ENCODE data around the gene FNTB.

FNTB gene

DNA sequence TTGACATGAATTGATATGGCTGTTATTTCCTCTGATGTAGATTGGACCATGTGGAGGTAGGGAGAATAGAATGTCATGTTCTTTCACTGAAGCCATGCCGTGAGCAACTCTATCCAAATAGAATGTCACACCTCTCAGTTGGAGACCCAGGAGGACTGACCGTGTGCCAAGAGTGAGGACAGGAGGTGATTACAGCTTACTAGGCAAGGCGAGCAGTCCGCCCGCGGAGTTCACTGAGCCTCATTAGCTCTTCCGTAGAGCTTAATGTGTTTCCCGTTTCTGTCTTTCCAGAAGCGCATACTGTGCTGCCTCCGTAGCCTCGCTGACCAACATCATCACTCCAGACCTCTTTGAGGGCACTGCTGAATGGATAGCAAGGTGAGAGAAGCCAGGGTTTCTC is 45.6 kb downstream of the FNTB start:
- Mint-ChIP-seq H3K9me3 (no peaks in the 10 kb centered on the region), H3K4me3 (no peak overlapping the region), H3K27ac (no peak overlapping the region), H3K4me1 (ENCODE audit: low read depth) (no peaks in the 10 kb centered on the region), H3K36me3 (ENCODE audit: low read depth) (peaks cover 65% of the 10 kb centered on the region), H3K27me3 (no peaks in the 10 kb centered on the region)
- DNase-seq, result no peak

- H3K4me1 Mint-ChIP-seq (ENCODE audit: low read depth), result no peaks in the 10 kb centered on the region
- H3K36me3 Mint-ChIP-seq (ENCODE audit: low read depth), result peaks cover 57% of the 10 kb centered on the region
- no peak overlapping the region for H3K4me3 Mint-ChIP-seq
- H3K27ac Mint-ChIP-seq, result no peak overlapping the region
- no peak for DNase-seq
- no peaks in the 10 kb centered on the region for H3K9me3 Mint-ChIP-seq
- no peaks in the 10 kb centered on the region for H3K27me3 Mint-ChIP-seq
Measured at GRCh38 chr14:65033181-65033580, 46.5 kb downstream of the FNTB start.

DNA sequence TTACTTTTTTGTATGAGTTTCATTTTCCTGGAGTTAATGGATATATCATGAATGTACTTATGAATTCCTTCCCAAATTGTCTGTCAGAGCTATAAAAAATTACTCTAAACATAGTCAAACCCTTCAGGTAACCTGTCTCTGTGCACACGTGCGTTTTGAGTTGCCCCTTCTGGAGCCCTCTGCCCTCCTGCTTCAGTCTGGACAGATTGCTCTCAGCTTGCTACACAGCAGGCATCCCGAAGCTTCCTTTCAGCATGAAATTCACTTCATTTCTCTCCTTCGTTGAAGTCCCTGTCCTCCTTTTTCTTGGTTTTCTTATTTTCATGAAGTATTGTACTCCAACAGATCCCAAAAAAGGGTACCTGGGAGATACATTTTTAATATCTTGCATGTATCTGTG is 47.3 kb downstream of the FNTB start:
- H3K27ac Mint-ChIP-seq, result no peak overlapping the region
- H3K4me1 Mint-ChIP-seq (ENCODE audit: low read depth), result no peaks in the 10 kb centered on the region
- no peaks in the 10 kb centered on the region for H3K27me3 Mint-ChIP-seq
- DNase-seq, result no peak
- peaks cover 48% of the 10 kb centered on the region for H3K36me3 Mint-ChIP-seq (ENCODE audit: low read depth)
- H3K4me3 Mint-ChIP-seq, result no peak overlapping the region
- H3K9me3 Mint-ChIP-seq, result no peaks in the 10 kb centered on the region

DNA sequence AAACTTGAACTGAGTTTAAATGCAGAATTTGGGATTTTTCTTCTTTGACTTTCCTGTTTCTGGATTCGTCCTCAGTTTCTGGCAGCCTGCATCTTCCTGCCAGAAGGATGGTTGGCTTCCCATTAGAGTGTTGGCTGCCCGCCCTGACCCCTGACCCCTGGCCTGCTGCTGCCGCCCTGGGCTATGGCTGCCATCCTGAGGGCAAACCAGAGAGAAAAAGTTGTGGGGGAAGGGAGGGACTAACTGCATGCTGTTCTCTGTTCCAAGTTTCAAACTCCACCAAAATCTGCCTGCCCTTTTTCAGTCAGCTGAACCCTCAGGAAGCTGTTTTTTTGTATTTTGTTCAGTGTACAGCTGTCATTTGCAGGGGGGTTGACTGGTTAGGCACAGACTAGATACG is 48.4 kb downstream of the FNTB start:
- Mint-ChIP-seq H3K27me3 (no peaks in the 10 kb centered on the region), H3K27ac (no peak overlapping the region)

DNA sequence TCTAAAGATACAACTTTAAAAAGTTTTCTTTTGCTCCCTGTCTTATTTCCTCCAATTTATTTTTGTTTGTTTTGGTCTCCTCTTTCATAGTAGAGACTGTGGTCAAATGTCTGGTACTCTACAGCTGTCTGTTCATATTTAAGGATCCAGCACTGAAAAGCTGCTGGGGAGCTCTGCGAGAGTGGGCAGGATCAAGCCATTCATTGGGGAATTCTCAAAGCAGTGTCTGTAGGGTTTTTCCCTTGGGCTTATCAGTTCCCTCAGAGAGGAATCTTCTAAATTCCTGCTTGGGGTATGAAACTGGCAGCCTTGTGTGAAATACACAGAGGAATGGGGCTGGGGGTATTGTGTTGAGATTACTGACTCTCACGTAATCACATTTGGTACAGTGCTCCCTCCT is 52.3 kb downstream of the FNTB start:
- H3K27me3 Mint-ChIP-seq, result no peaks in the 10 kb centered on the region
- H3K27ac Mint-ChIP-seq, result no peak overlapping the region
- H3K4me1 Mint-ChIP-seq (ENCODE audit: low read depth), result no peaks in the 10 kb centered on the region
- DNase-seq, result no peak
- no peaks in the 10 kb centered on the region for H3K9me3 Mint-ChIP-seq
- H3K36me3 Mint-ChIP-seq (ENCODE audit: low read depth), result peaks cover 48% of the 10 kb centered on the region
- H3K4me3 Mint-ChIP-seq, result no peak overlapping the region

More for the DNA sequence above, 48.4 kb downstream of the FNTB start:
- Mint-ChIP-seq H3K9me3 (no peaks in the 10 kb centered on the region), H3K36me3 (ENCODE audit: low read depth) (peaks cover 40% of the 10 kb centered on the region), H3K4me3 (no peak overlapping the region), H3K4me1 (ENCODE audit: low read depth) (no peaks in the 10 kb centered on the region)
- DNase-seq, result no peak

DNA sequence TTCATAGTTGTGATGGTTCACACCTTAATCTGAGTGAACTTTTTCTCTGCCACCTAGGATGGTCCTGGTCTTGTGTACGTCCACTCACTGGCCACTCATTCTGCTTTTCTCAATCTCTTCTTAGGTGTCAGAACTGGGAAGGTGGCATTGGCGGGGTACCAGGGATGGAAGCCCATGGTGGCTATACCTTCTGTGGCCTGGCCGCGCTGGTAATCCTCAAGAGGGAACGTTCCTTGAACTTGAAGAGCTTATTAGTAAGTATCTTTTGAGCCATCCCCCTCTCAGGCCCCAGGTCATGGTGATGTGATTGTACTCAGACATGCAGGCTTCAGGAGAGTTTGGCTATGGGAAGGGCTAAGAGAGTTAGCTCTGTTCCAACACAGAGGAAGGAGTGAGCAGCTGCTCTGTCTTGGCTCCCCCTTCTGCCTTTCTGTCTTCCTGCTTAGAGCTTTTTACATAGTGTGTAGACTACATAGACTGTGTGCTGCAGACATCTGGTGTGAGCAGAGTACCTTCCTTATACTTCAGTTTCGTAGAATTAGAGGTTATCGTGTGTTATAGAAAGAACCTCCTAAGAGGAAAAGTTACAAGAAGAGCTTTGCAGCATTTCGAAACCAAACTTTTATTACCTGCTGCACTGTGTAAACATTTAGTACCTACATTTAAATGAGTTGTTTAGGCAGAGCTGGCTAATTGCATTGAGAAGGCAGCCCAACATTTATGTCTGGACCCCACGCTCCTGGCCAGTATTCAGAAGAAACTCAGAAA is 54.2 kb downstream of the FNTB start:
- DNase-seq, result no peak
- Mint-ChIP-seq H3K27ac (no peak overlapping the region), H3K4me1 (ENCODE audit: low read depth) (no peaks in the 10 kb centered on the region), H3K36me3 (ENCODE audit: low read depth) (peaks cover 53% of the 10 kb centered on the region), H3K27me3 (no peaks in the 10 kb centered on the region), H3K9me3 (no peaks in the 10 kb centered on the region), H3K4me3 (no peak overlapping the region)

DNA sequence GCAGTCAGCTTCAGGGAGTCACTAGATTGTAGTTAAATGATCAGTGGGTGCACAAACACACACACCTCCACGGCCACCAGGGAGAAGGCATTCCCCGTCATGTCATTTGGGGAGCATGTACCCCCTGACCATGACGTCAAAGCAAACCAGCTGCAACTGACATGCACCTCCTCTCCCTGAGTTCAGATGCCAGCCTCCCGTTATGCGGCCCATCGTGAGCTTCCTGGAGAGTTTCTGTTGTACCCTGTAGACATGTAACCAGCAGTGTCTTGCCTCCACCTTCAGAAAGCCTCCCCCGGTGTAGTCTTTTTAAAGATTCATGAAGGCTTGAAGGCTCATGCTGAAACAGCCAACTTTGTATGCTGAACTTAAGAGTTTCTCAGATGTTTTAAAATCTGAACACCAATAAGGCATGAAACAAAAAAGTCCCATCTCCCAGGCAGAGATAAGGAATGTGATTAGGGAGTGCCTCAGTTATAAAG is 54.8 kb downstream of the FNTB start:
- no peaks in the 10 kb centered on the region for H3K9me3 Mint-ChIP-seq
- no peak overlapping the region for H3K27ac Mint-ChIP-seq
- peaks cover 55% of the 10 kb centered on the region for H3K36me3 Mint-ChIP-seq (ENCODE audit: low read depth)
- H3K4me3 Mint-ChIP-seq, result no peak overlapping the region
- DNase-seq, result no peak
- no peaks in the 10 kb centered on the region for H3K4me1 Mint-ChIP-seq (ENCODE audit: low read depth)
- no peaks in the 10 kb centered on the region for H3K27me3 Mint-ChIP-seq

- Mint-ChIP-seq H3K9me3 (no peaks in the 10 kb centered on the region), H3K4me1 (ENCODE audit: low read depth) (peaks cover 1% of the 10 kb centered on the region), H3K36me3 (ENCODE audit: low read depth) (peaks cover 55% of the 10 kb centered on the region), H3K27ac (no peak overlapping the region), H3K4me3 (no peak overlapping the region), H3K27me3 (no peaks in the 10 kb centered on the region)
- no peak for DNase-seq
Measured at GRCh38 chr14:65042296-65042695, 55.6 kb downstream of the FNTB start.

DNA sequence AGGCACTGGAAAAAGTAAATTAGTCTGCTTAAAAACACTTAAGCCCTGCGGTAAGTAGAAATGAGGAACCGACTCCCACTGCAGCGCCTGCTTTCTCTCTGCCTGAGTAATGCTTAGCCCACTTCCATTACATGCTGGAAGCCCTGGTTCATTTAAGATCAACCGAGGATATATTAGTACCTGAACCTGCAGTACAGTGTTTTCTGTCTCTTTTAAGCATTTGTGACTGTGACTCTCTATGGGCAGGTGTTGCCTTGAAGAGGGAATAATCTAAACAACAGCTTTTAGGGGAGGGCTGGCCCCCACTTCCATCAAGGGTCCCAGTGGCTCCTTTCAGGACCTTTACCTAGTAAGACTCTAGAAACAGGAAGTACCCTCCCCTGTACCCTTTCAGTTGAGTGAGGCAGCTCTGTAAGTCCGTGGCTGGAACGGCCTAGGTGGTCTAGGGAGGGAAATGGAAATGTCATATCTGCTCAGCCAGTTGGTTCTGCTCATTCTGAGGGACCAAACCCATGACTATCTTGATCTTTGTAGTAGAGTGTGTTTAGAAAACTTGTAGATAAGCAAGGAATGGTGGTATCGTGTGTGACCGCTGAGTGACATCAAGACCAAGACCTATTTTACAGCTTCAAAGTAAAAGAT is 56.2 kb downstream of the FNTB start:
- Mint-ChIP-seq H3K4me1 (ENCODE audit: low read depth) (peaks cover 6% of the 10 kb centered on the region), H3K4me3 (no peak overlapping the region), H3K27me3 (no peaks in the 10 kb centered on the region), H3K27ac (peak overlapping the region; percentile 1), H3K9me3 (no peaks in the 10 kb centered on the region), H3K36me3 (ENCODE audit: low read depth) (peaks cover 59% of the 10 kb centered on the region)
- DNase-seq, result no peak

- no peak overlapping the region for H3K4me3 Mint-ChIP-seq
- H3K27ac Mint-ChIP-seq, result peak overlapping the region; percentile 48
- H3K27me3 Mint-ChIP-seq, result no peaks in the 10 kb centered on the region
- no peak for DNase-seq
- H3K4me1 Mint-ChIP-seq (ENCODE audit: low read depth), result peaks cover 6% of the 10 kb centered on the region
- H3K36me3 Mint-ChIP-seq (ENCODE audit: low read depth), result peaks cover 62% of the 10 kb centered on the region
- no peaks in the 10 kb centered on the region for H3K9me3 Mint-ChIP-seq
Measured at GRCh38 chr14:65043893-65044595, 57.3 kb downstream of the FNTB start.

DNA sequence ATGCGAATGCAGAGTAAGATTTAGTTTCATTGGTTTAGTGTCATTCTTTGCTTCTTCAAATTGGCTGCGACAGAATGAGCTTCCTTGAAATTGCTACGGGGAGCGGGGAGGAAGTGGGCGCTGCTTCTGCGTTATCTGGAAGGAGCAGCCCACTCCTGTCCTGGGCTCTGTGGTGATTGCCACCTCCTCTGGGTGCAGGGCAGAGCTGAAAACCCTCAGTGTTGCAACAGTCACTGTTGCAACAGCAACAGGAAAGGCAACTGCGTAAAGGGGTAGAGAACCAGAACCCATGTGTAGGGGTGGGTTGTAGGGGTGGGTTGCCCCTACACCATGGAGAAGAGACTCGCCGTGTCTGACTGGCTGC is 57.9 kb downstream of the FNTB start:
- H3K27ac Mint-ChIP-seq, result peak overlapping the region; percentile 48

GRCh38 chr14:65045006-65045405 is 58.3 kb downstream of the FNTB start:
- H3K27me3 Mint-ChIP-seq, result no peaks in the 10 kb centered on the region
- H3K4me1 Mint-ChIP-seq (ENCODE audit: low read depth), result peaks cover 6% of the 10 kb centered on the region
- no peak overlapping the region for H3K4me3 Mint-ChIP-seq
- no peak overlapping the region for H3K27ac Mint-ChIP-seq
- H3K36me3 Mint-ChIP-seq (ENCODE audit: low read depth), result peaks cover 62% of the 10 kb centered on the region
- DNase-seq, result no peak
- no peaks in the 10 kb centered on the region for H3K9me3 Mint-ChIP-seq

More for the DNA sequence above, 57.9 kb downstream of the FNTB start:
- no peaks in the 10 kb centered on the region for H3K9me3 Mint-ChIP-seq
- H3K36me3 Mint-ChIP-seq (ENCODE audit: low read depth), result peaks cover 62% of the 10 kb centered on the region
- no peak overlapping the region for H3K4me3 Mint-ChIP-seq
- peaks cover 6% of the 10 kb centered on the region for H3K4me1 Mint-ChIP-seq (ENCODE audit: low read depth)
- no peaks in the 10 kb centered on the region for H3K27me3 Mint-ChIP-seq
- DNase-seq, result no peak

DNA sequence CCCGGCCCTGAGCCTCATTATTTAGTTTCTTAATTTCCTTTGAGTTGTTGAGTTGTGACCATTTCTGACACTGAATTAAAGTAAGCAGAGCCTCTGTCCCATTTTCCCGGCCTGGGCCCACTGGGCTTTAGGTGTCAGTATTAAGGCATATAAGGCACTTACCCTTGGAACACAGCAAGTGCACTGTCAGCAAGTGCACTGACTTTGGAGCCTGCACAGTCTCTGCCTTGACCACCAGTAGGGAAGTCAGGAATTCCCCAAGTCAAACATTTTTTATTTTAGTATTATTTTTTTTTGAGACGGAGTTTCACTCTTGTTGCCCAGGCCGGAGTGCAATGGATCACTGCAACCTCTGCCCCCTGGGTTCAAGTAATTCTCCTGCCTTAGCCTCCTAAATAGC is 59.0 kb downstream of the FNTB start:
- no peaks in the 10 kb centered on the region for H3K27me3 Mint-ChIP-seq
- H3K4me1 Mint-ChIP-seq (ENCODE audit: low read depth), result peaks cover 6% of the 10 kb centered on the region
- H3K4me3 Mint-ChIP-seq, result no peak overlapping the region
- H3K9me3 Mint-ChIP-seq, result no peaks in the 10 kb centered on the region
- no peak overlapping the region for H3K27ac Mint-ChIP-seq
- DNase-seq, result no peak
- peaks cover 57% of the 10 kb centered on the region for H3K36me3 Mint-ChIP-seq (ENCODE audit: low read depth)

GRCh38 chr14:65052832-65053231 is 66.1 kb downstream of the FNTB start:
- peaks cover under 1% of the 10 kb centered on the region for H3K4me1 Mint-ChIP-seq (ENCODE audit: low read depth)
- H3K9me3 Mint-ChIP-seq, result no peaks in the 10 kb centered on the region
- H3K27ac Mint-ChIP-seq, result peak overlapping the region; percentile 19
- H3K36me3 Mint-ChIP-seq (ENCODE audit: low read depth), result peaks cover 47% of the 10 kb centered on the region
- H3K27me3 Mint-ChIP-seq, result no peaks in the 10 kb centered on the region
- DNase-seq, result no peak
- no peak overlapping the region for H3K4me3 Mint-ChIP-seq

DNA sequence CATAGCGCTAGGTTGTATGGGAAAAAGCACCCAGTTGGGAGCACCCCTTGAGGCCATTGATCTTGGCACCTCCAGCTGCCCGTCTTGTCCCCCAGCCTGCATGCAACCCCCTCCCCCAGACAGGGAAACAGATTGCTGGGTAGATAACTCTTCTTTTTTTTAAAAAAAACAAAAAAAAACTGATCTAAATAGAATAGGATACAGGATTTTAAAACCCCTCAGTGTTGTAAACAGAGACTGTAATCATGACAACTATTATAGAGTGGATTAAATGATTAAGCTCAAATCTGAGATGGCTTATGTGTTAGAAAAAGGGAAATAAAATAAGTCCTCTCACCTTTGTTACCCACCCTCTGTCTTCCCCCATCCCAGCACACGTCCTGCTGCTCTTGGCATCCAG is 66.8 kb downstream of the FNTB start:
- H3K9me3 Mint-ChIP-seq, result no peaks in the 10 kb centered on the region
- no peak for DNase-seq
- H3K4me3 Mint-ChIP-seq, result no peak overlapping the region
- peaks cover 50% of the 10 kb centered on the region for H3K36me3 Mint-ChIP-seq (ENCODE audit: low read depth)
- no peaks in the 10 kb centered on the region for H3K27me3 Mint-ChIP-seq
- peaks cover 2% of the 10 kb centered on the region for H3K4me1 Mint-ChIP-seq (ENCODE audit: low read depth)
- peak overlapping the region; percentile 61 for H3K27ac Mint-ChIP-seq

Data from activated T-cell treated with anti-CD3 and anti-CD28 coated beads, Interleukin-2, amount 50 U/mL, for 24 hours (primary cell).